ENCODE data around the gene TNNT1.

Gene TNNT1

DNA sequence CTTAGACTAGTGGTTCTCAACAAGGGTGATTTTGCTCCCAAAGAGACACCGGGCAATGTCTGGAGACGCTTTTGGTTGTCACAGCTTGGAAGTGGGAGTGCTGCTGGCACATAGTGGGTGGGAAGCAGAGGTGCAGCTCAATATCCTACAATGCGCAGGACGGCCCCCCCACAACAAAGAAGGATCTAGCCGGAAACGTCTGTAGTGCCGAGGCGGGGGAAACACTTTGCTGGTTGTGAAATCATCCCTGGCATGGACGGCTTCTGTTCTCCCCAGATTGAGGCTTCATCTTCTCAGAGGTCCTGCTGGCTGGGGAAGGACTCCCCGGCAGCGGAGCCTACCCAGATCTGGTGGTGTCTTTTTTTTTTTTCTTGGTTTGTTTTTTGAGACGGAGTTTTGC lies 44.5 kb upstream of the TNNT1 start:
- ATAC-seq: no peak
- no peak for TF ChIP-seq OSR1 (CRISPR knock-in tag; IDR thresholded peaks at IDR 0.05)
- no peak for TF ChIP-seq ESRRG (CRISPR knock-in tag; IDR thresholded peaks at IDR 0.05)
- no peak for TF ChIP-seq GLIS3 (CRISPR knock-in tag; IDR thresholded peaks at IDR 0.05)
- no peak for TF ChIP-seq CSDC2 (CRISPR knock-in tag; IDR thresholded peaks at IDR 0.05)
- no peak for TF ChIP-seq BACH2 (CRISPR knock-in tag; IDR thresholded peaks at IDR 0.05; ENCODE audit: borderline replicate concordance)
- no peak for TF ChIP-seq ZNF8 (CRISPR knock-in tag; IDR thresholded peaks at IDR 0.05)
- TF ChIP-seq, protein P1, sequence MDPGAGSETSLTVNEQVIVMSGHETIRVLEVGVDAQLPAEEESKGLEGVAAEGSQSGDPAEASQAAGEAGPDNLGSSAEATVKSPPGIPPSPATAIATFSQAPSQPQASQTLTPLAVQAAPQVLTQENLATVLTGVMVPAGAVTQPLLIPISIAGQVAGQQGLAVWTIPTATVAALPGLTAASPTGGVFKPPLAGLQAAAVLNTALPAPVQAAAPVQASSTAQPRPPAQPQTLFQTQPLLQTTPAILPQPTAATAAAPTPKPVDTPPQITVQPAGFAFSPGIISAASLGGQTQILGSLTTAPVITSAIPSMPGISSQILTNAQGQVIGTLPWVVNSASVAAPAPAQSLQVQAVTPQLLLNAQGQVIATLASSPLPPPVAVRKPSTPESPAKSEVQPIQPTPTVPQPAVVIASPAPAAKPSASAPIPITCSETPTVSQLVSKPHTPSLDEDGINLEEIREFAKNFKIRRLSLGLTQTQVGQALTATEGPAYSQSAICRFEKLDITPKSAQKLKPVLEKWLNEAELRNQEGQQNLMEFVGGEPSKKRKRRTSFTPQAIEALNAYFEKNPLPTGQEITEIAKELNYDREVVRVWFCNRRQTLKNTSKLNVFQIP (CRISPR knock-in tag; IDR thresholded peaks at IDR 0.05; ENCODE audit: borderline replicate concordance, low read depth): no peak
- TF ChIP-seq, protein P2, sequence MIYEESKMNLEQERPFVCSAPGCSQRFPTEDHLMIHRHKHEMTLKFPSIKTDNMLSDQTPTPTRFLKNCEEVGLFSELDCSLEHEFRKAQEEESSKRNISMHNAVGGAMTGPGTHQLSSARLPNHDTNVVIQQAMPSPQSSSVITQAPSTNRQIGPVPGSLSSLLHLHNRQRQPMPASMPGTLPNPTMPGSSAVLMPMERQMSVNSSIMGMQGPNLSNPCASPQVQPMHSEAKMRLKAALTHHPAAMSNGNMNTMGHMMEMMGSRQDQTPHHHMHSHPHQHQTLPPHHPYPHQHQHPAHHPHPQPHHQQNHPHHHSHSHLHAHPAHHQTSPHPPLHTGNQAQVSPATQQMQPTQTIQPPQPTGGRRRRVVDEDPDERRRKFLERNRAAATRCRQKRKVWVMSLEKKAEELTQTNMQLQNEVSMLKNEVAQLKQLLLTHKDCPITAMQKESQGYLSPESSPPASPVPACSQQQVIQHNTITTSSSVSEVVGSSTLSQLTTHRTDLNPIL (CRISPR knock-in tag; IDR thresholded peaks at IDR 0.05; ENCODE audit: low read depth): no peak
- no peak for TF ChIP-seq ZNF565 (CRISPR knock-in tag; conservative IDR thresholded peaks at IDR 0.05; ENCODE audit: low read depth)
- TF ChIP-seq ARNTL (CRISPR knock-in tag; IDR thresholded peaks at IDR 0.05; ENCODE audit: borderline replicate concordance, low read depth): no peak
- no peak for TF ChIP-seq TOX (CRISPR knock-in tag; IDR thresholded peaks at IDR 0.05; ENCODE audit: borderline replicate concordance)
- TF ChIP-seq ZNF70 (CRISPR knock-in tag; IDR thresholded peaks at IDR 0.05): no peak
- TF ChIP-seq, protein P3, sequence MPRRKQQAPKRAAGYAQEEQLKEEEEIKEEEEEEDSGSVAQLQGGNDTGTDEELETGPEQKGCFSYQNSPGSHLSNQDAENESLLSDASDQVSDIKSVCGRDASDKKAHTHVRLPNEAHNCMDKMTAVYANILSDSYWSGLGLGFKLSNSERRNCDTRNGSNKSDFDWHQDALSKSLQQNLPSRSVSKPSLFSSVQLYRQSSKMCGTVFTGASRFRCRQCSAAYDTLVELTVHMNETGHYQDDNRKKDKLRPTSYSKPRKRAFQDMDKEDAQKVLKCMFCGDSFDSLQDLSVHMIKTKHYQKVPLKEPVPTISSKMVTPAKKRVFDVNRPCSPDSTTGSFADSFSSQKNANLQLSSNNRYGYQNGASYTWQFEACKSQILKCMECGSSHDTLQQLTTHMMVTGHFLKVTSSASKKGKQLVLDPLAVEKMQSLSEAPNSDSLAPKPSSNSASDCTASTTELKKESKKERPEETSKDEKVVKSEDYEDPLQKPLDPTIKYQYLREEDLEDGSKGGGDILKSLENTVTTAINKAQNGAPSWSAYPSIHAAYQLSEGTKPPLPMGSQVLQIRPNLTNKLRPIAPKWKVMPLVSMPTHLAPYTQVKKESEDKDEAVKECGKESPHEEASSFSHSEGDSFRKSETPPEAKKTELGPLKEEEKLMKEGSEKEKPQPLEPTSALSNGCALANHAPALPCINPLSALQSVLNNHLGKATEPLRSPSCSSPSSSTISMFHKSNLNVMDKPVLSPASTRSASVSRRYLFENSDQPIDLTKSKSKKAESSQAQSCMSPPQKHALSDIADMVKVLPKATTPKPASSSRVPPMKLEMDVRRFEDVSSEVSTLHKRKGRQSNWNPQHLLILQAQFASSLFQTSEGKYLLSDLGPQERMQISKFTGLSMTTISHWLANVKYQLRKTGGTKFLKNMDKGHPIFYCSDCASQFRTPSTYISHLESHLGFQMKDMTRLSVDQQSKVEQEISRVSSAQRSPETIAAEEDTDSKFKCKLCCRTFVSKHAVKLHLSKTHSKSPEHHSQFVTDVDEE (CRISPR knock-in tag; IDR thresholded peaks at IDR 0.05): no peak

DNA sequence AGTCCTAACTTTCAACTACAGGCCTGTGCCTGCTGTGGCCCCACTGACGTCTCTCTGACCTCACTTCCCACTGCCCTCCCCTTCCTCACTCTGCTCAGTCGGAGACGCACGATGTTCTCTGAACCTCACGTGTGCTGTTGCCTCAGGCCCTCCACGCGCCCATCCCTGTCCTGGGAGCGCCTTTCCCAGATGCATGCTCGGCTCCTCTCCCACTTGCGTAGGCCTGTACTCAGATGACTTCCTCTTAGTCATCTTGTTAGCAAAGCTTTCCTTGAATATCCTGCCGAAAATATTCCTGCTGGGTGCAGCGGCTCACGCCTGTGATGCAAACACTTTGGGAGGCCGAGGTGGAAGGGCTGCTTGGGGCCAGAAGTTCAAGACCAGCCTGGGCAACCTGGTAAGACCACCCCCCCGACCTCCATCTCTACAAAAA lies 40.4 kb upstream of the TNNT1 start:
- peak; percentile 86 for ATAC-seq

DNA sequence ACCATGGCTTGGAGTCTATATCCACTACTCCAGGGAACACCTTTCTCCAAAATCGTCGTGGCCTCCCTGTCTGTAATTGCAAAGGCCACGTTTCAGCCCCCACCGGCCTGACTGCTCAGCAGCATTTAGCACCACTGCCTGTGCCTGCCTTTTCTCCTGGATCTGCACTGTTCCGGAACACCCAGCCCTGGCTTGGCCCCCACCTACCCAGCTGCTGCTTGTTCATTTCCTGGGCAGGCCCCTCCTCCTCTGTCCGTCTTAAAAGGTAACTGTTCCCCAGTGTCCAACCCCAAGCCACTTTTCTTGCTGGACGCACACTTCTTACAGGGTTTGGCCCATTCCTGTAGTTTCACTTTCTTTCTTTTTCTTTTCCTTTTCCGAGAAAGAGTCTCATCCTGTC lies 39.6 kb upstream of the TNNT1 start:
- TF ChIP-seq ZFP3 (CRISPR knock-in tag; IDR thresholded peaks at IDR 0.05) (no peak), ARNTL (CRISPR knock-in tag; IDR thresholded peaks at IDR 0.05; ENCODE audit: borderline replicate concordance, low read depth) (no peak), GLIS3 (CRISPR knock-in tag; IDR thresholded peaks at IDR 0.05) (no peak), ESRRG (CRISPR knock-in tag; IDR thresholded peaks at IDR 0.05) (no peak), TOX (CRISPR knock-in tag; IDR thresholded peaks at IDR 0.05; ENCODE audit: borderline replicate concordance) (no peak), ZNF70 (CRISPR knock-in tag; IDR thresholded peaks at IDR 0.05) (no peak), SNAI2 (CRISPR knock-in tag; IDR thresholded peaks at IDR 0.05) (no peak), RARB (CRISPR knock-in tag; IDR thresholded peaks at IDR 0.05) (no peak), ISL1 (CRISPR knock-in tag; IDR thresholded peaks at IDR 0.05) (no peak)
- TF ChIP-seq, protein P4, sequence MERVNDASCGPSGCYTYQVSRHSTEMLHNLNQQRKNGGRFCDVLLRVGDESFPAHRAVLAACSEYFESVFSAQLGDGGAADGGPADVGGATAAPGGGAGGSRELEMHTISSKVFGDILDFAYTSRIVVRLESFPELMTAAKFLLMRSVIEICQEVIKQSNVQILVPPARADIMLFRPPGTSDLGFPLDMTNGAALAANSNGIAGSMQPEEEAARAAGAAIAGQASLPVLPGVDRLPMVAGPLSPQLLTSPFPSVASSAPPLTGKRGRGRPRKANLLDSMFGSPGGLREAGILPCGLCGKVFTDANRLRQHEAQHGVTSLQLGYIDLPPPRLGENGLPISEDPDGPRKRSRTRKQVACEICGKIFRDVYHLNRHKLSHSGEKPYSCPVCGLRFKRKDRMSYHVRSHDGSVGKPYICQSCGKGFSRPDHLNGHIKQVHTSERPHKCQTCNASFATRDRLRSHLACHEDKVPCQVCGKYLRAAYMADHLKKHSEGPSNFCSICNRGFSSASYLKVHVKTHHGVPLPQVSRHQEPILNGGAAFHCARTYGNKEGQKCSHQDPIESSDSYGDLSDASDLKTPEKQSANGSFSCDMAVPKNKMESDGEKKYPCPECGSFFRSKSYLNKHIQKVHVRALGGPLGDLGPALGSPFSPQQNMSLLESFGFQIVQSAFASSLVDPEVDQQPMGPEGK (CRISPR knock-in tag; IDR thresholded peaks at IDR 0.05; ENCODE audit: borderline replicate concordance): no peak
- no peak; the same call in 2 of the 3 replicates for ATAC-seq

More for the DNA sequence above, 40.4 kb upstream of the TNNT1 start:
- no peak for TF ChIP-seq ISL1 (CRISPR knock-in tag; IDR thresholded peaks at IDR 0.05)
- no peak for TF ChIP-seq ESRRG (CRISPR knock-in tag; IDR thresholded peaks at IDR 0.05)
- no peak for TF ChIP-seq RARB (CRISPR knock-in tag; IDR thresholded peaks at IDR 0.05)
- TF ChIP-seq ZC3H10 (CRISPR knock-in tag; IDR thresholded peaks at IDR 0.05): peak; percentile 57; the same call in 1 of the 2 replicates

DNA sequence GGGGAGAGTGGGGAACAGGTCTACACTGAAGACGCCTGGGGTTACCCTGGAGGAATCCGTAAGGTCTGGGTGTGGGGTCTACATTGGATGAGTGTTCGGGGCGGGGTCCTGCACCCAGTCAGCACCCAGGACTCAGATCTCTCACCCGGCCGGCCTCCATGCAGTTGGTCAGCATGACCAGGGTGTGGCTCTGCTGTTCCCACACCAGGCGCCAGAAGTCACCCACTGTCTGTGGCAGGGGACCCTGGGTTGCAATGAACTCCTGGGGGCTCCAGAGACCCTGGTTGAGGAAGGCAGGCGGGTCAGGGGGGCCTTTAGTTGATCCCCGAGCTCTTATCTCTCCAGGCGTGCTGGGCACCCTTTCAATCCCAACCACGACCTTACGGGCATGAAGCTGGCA lies 37.1 kb upstream of the TNNT1 start:
- ATAC-seq: no peak
- TF ChIP-seq PPARA (CRISPR knock-in tag; IDR thresholded peaks at IDR 0.05; ENCODE audit: borderline replicate concordance) (no peak), CSDC2 (CRISPR knock-in tag; IDR thresholded peaks at IDR 0.05) (no peak), ZNF70 (CRISPR knock-in tag; IDR thresholded peaks at IDR 0.05) (no peak), ZNF565 (CRISPR knock-in tag; conservative IDR thresholded peaks at IDR 0.05; ENCODE audit: low read depth) (no peak), SNAI2 (CRISPR knock-in tag; IDR thresholded peaks at IDR 0.05) (no peak), TOX (CRISPR knock-in tag; IDR thresholded peaks at IDR 0.05; ENCODE audit: borderline replicate concordance) (no peak), ISL1 (CRISPR knock-in tag; IDR thresholded peaks at IDR 0.05) (no peak)
- TF ChIP-seq, protein P3 (CRISPR knock-in tag; IDR thresholded peaks at IDR 0.05): no peak
- TF ChIP-seq, protein P5, sequence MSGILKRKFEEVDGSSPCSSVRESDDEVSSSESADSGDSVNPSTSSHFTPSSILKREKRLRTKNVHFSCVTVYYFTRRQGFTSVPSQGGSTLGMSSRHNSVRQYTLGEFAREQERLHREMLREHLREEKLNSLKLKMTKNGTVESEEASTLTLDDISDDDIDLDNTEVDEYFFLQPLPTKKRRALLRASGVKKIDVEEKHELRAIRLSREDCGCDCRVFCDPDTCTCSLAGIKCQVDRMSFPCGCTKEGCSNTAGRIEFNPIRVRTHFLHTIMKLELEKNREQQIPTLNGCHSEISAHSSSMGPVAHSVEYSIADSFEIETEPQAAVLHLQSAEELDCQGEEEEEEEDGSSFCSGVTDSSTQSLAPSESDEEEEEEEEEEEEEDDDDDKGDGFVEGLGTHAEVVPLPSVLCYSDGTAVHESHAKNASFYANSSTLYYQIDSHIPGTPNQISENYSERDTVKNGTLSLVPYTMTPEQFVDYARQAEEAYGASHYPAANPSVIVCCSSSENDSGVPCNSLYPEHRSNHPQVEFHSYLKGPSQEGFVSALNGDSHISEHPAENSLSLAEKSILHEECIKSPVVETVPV (CRISPR knock-in tag; IDR thresholded peaks at IDR 0.05): no peak
- TF ChIP-seq, protein P4 (CRISPR knock-in tag; IDR thresholded peaks at IDR 0.05; ENCODE audit: borderline replicate concordance): no peak

Measured in SK-N-SH treated with all-trans-retinoic acid at 6 μM for 48 hours (cell line).